Trophoblast cell (in vitro differentiated cells and primary cell): ENCODE measurements around the gene TMPRSS3. TPM values are rescaled to one million over a fixed set of nuclear protein-coding genes. Genes with fewer than 3 reads are reported as not detected.

Experiments used
- DNase-seq, 2 donors: peaks; one replicate each; pipeline ENCODE4 v3.0.0-alpha.2; 2016
- H2AFZ ChIP-seq: 2 replicates; pipeline ENCODE4 v1.6.1; 2013; ENCODE audit warnings: low read length, moderate library complexity, mild to moderate bottlenecking; ENCODE audit not compliant: insufficient read depth, poor library complexity
- H2AK5ac ChIP-seq: 2 replicates; pipeline ENCODE4 v1.6.1; 2013; ENCODE audit warnings: mild to moderate bottlenecking, low read length
- H2BK120ac ChIP-seq: 2 replicates; pipeline ENCODE4 v1.6.1; 2013; ENCODE audit warnings: low read length, mild to moderate bottlenecking, moderate library complexity; ENCODE audit not compliant: insufficient read depth, poor library complexity
- H2BK12ac ChIP-seq: 2 replicates; pipeline ENCODE4 v1.6.1; 2013; ENCODE audit warnings: mild to moderate bottlenecking, low read length, moderate library complexity
- H2BK5ac ChIP-seq: 2 replicates; pipeline ENCODE4 v1.6.1; 2013; ENCODE audit warnings: low read length, low read depth, moderate library complexity, mild to moderate bottlenecking; ENCODE audit not compliant: poor library complexity
- H3K14ac ChIP-seq: 2 replicates; pipeline ENCODE4 v1.6.1; 2013; ENCODE audit warnings: mild to moderate bottlenecking, low read length
- H3K18ac ChIP-seq: 2 replicates; pipeline ENCODE4 v1.6.1; 2013; ENCODE audit warnings: mild to moderate bottlenecking, low read length
- H3K23ac ChIP-seq: 2 replicates; pipeline ENCODE4 v1.6.1; 2013; ENCODE audit warnings: low read length
- H3K27ac ChIP-seq: 2 replicates; pipeline ENCODE4 v1.5.1; 2013; ENCODE audit warnings: low read depth, mild to moderate bottlenecking, inconsistent platforms, low read length, moderate library complexity
- H3K27me3 ChIP-seq: 2 replicates; pipeline ENCODE4 v1.6.1; 2013; ENCODE audit warnings: inconsistent platforms, mild to moderate bottlenecking, low read length, moderate library complexity; ENCODE audit not compliant: insufficient read depth
- H3K36me3 ChIP-seq, 2 experiments: 1 replicate in 1 of 2; 2 replicates in 1 of 2; pipeline ENCODE4 v1.6.1; 2013; ENCODE audit warnings: low read length in 2 of 2, mild to moderate bottlenecking in 2 of 2, moderate library complexity in 1 of 2; ENCODE audit not compliant: insufficient read depth in 2 of 2, control insufficient read depth in 1 of 2
- H3K4ac ChIP-seq: 2 replicates; pipeline ENCODE4 v1.6.1; 2013; ENCODE audit warnings: low read depth, mild to moderate bottlenecking, low read length, moderate library complexity
- H3K4me1 ChIP-seq, 2 experiments: 1 replicate in 1 of 2; 2 replicates in 1 of 2; pipeline ENCODE4 v1.6.1; 2013; ENCODE audit warnings: low read length in 2 of 2, mild to moderate bottlenecking in 2 of 2, moderate library complexity in 1 of 2; ENCODE audit not compliant: insufficient read depth in 2 of 2, control insufficient read depth in 1 of 2
- H3K4me2 ChIP-seq: 2 replicates; pipeline ENCODE4 v1.6.1; 2013; ENCODE audit warnings: inconsistent platforms, mild to moderate bottlenecking, low read length, moderate library complexity
- H3K4me3 ChIP-seq: 2 replicates; pipeline ENCODE4 v1.5.1; 2013; ENCODE audit warnings: mild to moderate bottlenecking, low read depth, low read length, inconsistent platforms
- H3K79me1 ChIP-seq: one replicate; pipeline ENCODE4 v1.6.1; 2013; ENCODE audit warnings: low read length
- H3K79me2 ChIP-seq: 2 replicates; pipeline ENCODE4 v1.6.1; 2013; ENCODE audit warnings: low read length, mild to moderate bottlenecking; ENCODE audit not compliant: control insufficient read depth, insufficient read depth, poor library complexity
- H3K9ac ChIP-seq: 2 replicates; pipeline ENCODE4 v1.6.1; 2013; ENCODE audit warnings: mild to moderate bottlenecking, low read length
- H3K9me3 ChIP-seq: 2 replicates; pipeline ENCODE4 v1.6.1; 2013; ENCODE audit warnings: low read depth, mild to moderate bottlenecking, control low read depth, inconsistent platforms, low read length; ENCODE audit not compliant: insufficient read depth
- H4K12ac ChIP-seq: 2 replicates; pipeline ENCODE4 v1.6.1; 2013; ENCODE audit warnings: low read depth, mild to moderate bottlenecking, low read length, moderate library complexity
- H4K8ac ChIP-seq: 2 replicates; pipeline ENCODE4 v1.6.1; 2013; ENCODE audit warnings: low read depth, mild to moderate bottlenecking, low read length, moderate library complexity
- H4K91ac ChIP-seq: one replicate; pipeline ENCODE4 v1.6.1; 2013; ENCODE audit warnings: low read depth, mild to moderate bottlenecking, low read length, moderate library complexity
- whole genome bisulfite sequencing: extraction: QIAGEN DNeasy Blood & Tissue Kit; methylation state at CpG from one replicate; pipeline ENCODE4 v1.1.7; 2013; ENCODE audit warnings: missing lambda C conversion rate; ENCODE audit not compliant: insufficient read length, insufficient coverage; ENCODE audit errors: extremely low coverage; 5-methylcytosine and 5-hydroxymethylcytosine counted together
- polyA plus RNA-seq: library from polyadenylated mRNA; stranded (reverse); fragments of 200-250 nt; gene quantifications from 2 replicates; pipeline ENCODE4 v1.2.3, GENCODE V29; 2013

TMPRSS3 gene
- polyA plus RNA-seq: 0.08 and 0.18 TPM in 2 replicates

- no CpG with 5 or more reads among the region's 17 CpGs for WGBS
Observed at GRCh38 chr21:42395905-42396651, at the start of gene TMPRSS3. Gene TMPRSS3, minus strand, starts transcription at chr21:42396052. Its CDS starts 635 bp downstream, at chr21:42395417.

GRCh38 chr21:42445311-42445710 lies 49.5 kb upstream of the TMPRSS3 start:
- H3K79me2 ChIP-seq: no peaks in the 10 kb centered on the region
- H3K4me2 ChIP-seq: no peak overlapping the region
- H3K18ac ChIP-seq: no peak overlapping the region
- no peak overlapping the region for H2BK12ac ChIP-seq
- WGBS: no CpG with 5 or more reads among the region's 7 CpGs
- H3K9ac ChIP-seq: no peak overlapping the region
- no peak overlapping the region for H3K27ac ChIP-seq
- peaks cover 3% of the 10 kb centered on the region for H3K9me3 ChIP-seq
- H3K27me3 ChIP-seq: no peaks in the 10 kb centered on the region
- H3K23ac ChIP-seq: no peak overlapping the region
- no peak overlapping the region for H2BK5ac ChIP-seq
- H4K12ac ChIP-seq: no peak overlapping the region
- H2AK5ac ChIP-seq: no peak overlapping the region
- no peak overlapping the region for H4K8ac ChIP-seq
- H3K36me3 ChIP-seq: no peaks in the 10 kb centered on the region
- no peak for DNase-seq
- H2BK120ac ChIP-seq: no peak overlapping the region
- H2AFZ ChIP-seq: no peak overlapping the region
- peaks cover 0 to 2% of the 10 kb centered on the region in 2 experiments for H3K4me1 ChIP-seq
- no peak overlapping the region for H3K4ac ChIP-seq
- no peak overlapping the region for H3K4me3 ChIP-seq
- no peak overlapping the region for H3K14ac ChIP-seq
- H3K79me1 ChIP-seq: no peaks in the 10 kb centered on the region
- H4K91ac ChIP-seq: no peak overlapping the region

More at GRCh38 chr21:42395905-42396651, at the start of gene TMPRSS3:
- no peak within 1 kb of the TSS for H4K91ac ChIP-seq
- DNase-seq: peak; percentile 34 to 66
- no peak within 1 kb of the TSS for H3K27ac ChIP-seq
- H3K23ac ChIP-seq: no peak within 1 kb of the TSS
- H3K36me3 ChIP-seq: no peaks in the 10 kb centered on the region
- no peaks in the 10 kb centered on the region for H3K27me3 ChIP-seq
- no peak within 1 kb of the TSS for H2AFZ ChIP-seq
- no peak within 1 kb of the TSS for H3K9ac ChIP-seq
- no peak within 1 kb of the TSS for H2BK5ac ChIP-seq
- no peaks in the 10 kb centered on the region for H3K9me3 ChIP-seq
- no peak within 1 kb of the TSS for H3K4ac ChIP-seq
- no peaks in the 10 kb centered on the region for H3K79me1 ChIP-seq
- H3K4me3 ChIP-seq: no peak within 1 kb of the TSS
- H4K8ac ChIP-seq: no peak within 1 kb of the TSS
- no peak within 1 kb of the TSS for H2AK5ac ChIP-seq
- H3K79me2 ChIP-seq: no peaks in the 10 kb centered on the region
- H3K4me1 ChIP-seq: no peaks in the 10 kb centered on the region
- H2BK120ac ChIP-seq: no peak within 1 kb of the TSS
- H4K12ac ChIP-seq: no peak within 1 kb of the TSS
- no peak within 1 kb of the TSS for H2BK12ac ChIP-seq
- H3K4me2 ChIP-seq: no peak within 1 kb of the TSS
- H3K18ac ChIP-seq: no peak within 1 kb of the TSS
- H3K14ac ChIP-seq: no peak within 1 kb of the TSS

- Histone ChIP-seq H3K4ac (no peak overlapping the region), H2BK12ac (no peak overlapping the region), H4K8ac (no peak overlapping the region), H3K4me1 (no peaks in the 10 kb centered on the region), H3K23ac (no peak overlapping the region), H4K12ac (no peak overlapping the region), H3K9ac (no peak overlapping the region), H4K91ac (no peak overlapping the region), H3K4me3 (no peak overlapping the region), H2BK5ac (no peak overlapping the region), H3K14ac (no peak overlapping the region), H3K27me3 (no peaks in the 10 kb centered on the region), H2AFZ (no peak overlapping the region), H2AK5ac (no peak overlapping the region), H3K4me2 (no peak overlapping the region), H3K79me1 (no peaks in the 10 kb centered on the region), H3K18ac (no peak overlapping the region), H3K79me2 (no peaks in the 10 kb centered on the region), H3K27ac (no peak overlapping the region), H2BK120ac (no peak overlapping the region), H3K36me3 (no peaks in the 10 kb centered on the region), H3K9me3 (peaks cover 4% of the 10 kb centered on the region)
- DNase-seq: no peak
- WGBS: no CpG with 5 or more reads among the region's 10 CpGs
Observed at GRCh38 chr21:42444745-42445059, 48.9 kb upstream of the TMPRSS3 start.

- no CpG with 5 or more reads among the region's 34 CpGs for WGBS
Observed at GRCh38 chr21:42443876-42444744, 48.3 kb upstream of the TMPRSS3 start.

More at GRCh38 chr21:42443876-42444744, 48.3 kb upstream of the TMPRSS3 start:
- Histone ChIP-seq H3K36me3 (no peaks in the 10 kb centered on the region), H3K9me3 (peaks cover 5% of the 10 kb centered on the region), H3K4ac (no peak overlapping the region), H2AK5ac (no peak overlapping the region), H3K4me2 (no peak overlapping the region), H3K27ac (no peak overlapping the region), H3K79me1 (no peaks in the 10 kb centered on the region), H2BK5ac (no peak overlapping the region), H3K9ac (no peak overlapping the region), H2AFZ (no peak overlapping the region), H4K8ac (no peak overlapping the region), H2BK12ac (no peak overlapping the region), H4K91ac (no peak overlapping the region), H3K79me2 (no peaks in the 10 kb centered on the region), H3K27me3 (no peaks in the 10 kb centered on the region), H3K23ac (no peak overlapping the region), H3K4me3 (no peak overlapping the region), H2BK120ac (no peak overlapping the region), H4K12ac (no peak overlapping the region), H3K4me1 (no peaks in the 10 kb centered on the region), H3K14ac (no peak overlapping the region), H3K18ac (no peak overlapping the region)
- no peak for DNase-seq
